ENCODE results near the gene UFD1.

DNA sequence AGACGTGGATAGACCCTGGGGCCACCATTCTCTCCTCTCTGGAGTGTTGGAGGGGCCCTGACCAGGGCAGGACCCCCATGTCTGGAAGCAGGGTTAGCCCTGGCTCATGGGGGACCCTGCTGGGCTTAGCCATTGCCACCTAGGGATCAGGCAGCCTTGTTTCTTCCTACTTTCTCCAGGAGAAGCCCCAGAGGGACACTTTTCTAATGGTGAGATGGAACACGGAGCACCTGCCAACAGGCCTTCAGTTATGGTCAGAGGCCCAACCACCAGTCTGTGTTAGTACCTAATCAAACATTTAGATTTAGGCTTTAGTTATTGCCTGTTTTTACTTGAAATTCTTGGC, 29.6 kb downstream of the UFD1 start:
- TF ChIP-seq, protein P1, sequence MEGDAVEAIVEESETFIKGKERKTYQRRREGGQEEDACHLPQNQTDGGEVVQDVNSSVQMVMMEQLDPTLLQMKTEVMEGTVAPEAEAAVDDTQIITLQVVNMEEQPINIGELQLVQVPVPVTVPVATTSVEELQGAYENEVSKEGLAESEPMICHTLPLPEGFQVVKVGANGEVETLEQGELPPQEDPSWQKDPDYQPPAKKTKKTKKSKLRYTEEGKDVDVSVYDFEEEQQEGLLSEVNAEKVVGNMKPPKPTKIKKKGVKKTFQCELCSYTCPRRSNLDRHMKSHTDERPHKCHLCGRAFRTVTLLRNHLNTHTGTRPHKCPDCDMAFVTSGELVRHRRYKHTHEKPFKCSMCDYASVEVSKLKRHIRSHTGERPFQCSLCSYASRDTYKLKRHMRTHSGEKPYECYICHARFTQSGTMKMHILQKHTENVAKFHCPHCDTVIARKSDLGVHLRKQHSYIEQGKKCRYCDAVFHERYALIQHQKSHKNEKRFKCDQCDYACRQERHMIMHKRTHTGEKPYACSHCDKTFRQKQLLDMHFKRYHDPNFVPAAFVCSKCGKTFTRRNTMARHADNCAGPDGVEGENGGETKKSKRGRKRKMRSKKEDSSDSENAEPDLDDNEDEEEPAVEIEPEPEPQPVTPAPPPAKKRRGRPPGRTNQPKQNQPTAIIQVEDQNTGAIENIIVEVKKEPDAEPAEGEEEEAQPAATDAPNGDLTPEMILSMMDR (conservative IDR thresholded peaks at IDR 0.05; ENCODE audit: low read depth, low read length), result no peak
- TF ChIP-seq CEBPB (IDR thresholded peaks at IDR 0.05; ENCODE audit: low read depth, low read length) (no peak), POLR2A (IDR thresholded peaks at IDR 0.05; ENCODE audit: low read depth, low read length) (no peak), RAD21 (IDR thresholded peaks at IDR 0.05; ENCODE audit: low read length) (no peak), MAZ (IDR thresholded peaks at IDR 0.05; ENCODE audit: borderline replicate concordance, low read depth, low read length) (no peak), CHD1 (IDR thresholded peaks at IDR 0.05; ENCODE audit: low read depth, low read length) (no peak), SMC3 (IDR thresholded peaks at IDR 0.05; ENCODE audit: low read depth, low read length) (no peak), FOS (IDR thresholded peaks at IDR 0.05; ENCODE audit: low read depth, low read length) (no peak), MXI1 (IDR thresholded peaks at IDR 0.05; ENCODE audit: borderline replicate concordance, low read depth, low read length) (no peak), RFX5 (IDR thresholded peaks at IDR 0.05; ENCODE audit: low read depth, low read length) (no peak), NFE2L2 (IDR thresholded peaks at IDR 0.05; ENCODE audit: low read depth, low read length) (no peak), MAFK (IDR thresholded peaks at IDR 0.05; ENCODE audit: low read depth, low read length) (no peak), RCOR1 (IDR thresholded peaks at IDR 0.05; ENCODE audit: insufficient replicate concordance, low read length) (no peak)
- TF ChIP-seq, protein P2, sequence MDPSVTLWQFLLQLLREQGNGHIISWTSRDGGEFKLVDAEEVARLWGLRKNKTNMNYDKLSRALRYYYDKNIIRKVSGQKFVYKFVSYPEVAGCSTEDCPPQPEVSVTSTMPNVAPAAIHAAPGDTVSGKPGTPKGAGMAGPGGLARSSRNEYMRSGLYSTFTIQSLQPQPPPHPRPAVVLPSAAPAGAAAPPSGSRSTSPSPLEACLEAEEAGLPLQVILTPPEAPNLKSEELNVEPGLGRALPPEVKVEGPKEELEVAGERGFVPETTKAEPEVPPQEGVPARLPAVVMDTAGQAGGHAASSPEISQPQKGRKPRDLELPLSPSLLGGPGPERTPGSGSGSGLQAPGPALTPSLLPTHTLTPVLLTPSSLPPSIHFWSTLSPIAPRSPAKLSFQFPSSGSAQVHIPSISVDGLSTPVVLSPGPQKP (IDR thresholded peaks at IDR 0.05; ENCODE audit: borderline replicate concordance, low read depth, low read length), result no peak
